ENCODE results near the gene ERG. TPM values are rescaled to one million over a fixed set of nuclear protein-coding genes. Genes with fewer than 3 reads are reported as not detected.
A peak's percentile ranks its signal among the peaks of the same experiment; 100 is the strongest.

The ERG gene
- total RNA-seq, 4 donors from 2014 or later = 10.7 to 63.7 (median 41.0) TPM

DNA sequence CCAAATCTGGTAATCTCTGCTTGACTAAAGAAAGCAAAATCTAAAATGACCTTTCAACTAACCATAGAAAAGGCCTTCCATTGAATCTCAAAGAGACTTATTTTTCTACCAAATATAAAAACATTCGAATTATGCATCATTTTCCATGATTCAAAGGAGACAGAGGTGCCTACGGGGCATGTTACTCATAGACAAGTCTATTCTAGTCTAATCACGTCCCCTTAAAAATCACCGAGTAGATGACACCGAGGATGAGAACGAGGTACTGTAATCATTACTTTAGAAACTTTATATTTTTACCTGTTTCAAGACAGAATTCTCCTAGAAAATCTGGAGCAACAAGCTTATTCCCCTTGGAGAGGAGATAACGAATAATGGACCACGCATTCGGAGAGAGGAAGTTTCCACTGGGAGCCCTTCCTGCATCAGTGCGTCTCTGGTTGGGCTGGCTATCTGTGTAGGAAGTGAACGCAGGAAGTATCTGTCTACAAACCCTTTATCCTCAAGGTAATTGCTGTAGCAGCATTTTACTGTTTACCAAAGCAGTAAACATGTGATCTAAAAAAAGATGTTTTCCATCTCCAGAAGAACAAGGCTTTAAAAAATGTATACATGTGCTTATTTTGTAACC lies 9.5 kb downstream of the ERG start:
- TF ChIP-seq, protein P1, sequence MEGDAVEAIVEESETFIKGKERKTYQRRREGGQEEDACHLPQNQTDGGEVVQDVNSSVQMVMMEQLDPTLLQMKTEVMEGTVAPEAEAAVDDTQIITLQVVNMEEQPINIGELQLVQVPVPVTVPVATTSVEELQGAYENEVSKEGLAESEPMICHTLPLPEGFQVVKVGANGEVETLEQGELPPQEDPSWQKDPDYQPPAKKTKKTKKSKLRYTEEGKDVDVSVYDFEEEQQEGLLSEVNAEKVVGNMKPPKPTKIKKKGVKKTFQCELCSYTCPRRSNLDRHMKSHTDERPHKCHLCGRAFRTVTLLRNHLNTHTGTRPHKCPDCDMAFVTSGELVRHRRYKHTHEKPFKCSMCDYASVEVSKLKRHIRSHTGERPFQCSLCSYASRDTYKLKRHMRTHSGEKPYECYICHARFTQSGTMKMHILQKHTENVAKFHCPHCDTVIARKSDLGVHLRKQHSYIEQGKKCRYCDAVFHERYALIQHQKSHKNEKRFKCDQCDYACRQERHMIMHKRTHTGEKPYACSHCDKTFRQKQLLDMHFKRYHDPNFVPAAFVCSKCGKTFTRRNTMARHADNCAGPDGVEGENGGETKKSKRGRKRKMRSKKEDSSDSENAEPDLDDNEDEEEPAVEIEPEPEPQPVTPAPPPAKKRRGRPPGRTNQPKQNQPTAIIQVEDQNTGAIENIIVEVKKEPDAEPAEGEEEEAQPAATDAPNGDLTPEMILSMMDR (IDR thresholded peaks at IDR 0.05) = no peak
- DNase-seq (ENCODE audit: low spot score) (no peak), ATAC-seq (ENCODE audit: low FRiP score) (no peak)

DNA sequence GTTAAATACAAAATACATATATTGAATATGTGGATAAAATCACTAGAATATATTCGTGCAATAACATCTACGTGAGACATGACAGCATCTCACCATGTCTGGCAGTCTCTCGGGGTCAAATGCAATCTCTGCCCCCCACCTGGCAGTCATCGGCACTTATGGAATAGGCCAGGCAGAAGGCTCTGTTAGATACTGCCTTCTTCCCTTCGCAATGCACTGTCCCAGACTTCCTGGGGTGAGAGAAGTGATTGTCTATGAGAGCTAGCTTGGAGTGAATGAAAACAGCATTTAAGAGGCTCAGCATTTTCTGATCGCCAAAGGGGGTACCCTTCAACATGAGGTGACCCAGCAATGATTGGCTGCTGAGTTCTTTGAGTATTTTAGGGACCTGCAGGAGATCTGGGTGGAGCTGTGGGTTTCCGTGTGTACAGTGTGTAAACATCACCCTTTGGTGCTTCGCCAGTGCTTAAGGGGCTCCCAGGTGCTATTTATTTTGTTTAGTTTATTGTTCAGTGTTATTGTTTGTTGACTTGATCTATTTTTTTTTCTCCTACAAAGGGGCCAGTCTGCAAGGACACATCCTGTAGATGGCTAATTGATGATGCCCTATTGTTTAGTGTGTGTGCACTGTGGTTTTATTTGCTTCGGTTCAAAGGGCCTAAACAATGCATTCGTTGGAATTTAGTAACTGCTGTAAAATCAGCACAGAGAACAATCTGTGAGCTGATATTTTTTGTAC lies 10.2 kb downstream of the ERG start:
- ATAC-seq (ENCODE audit: low FRiP score) (no peak), DNase-seq (ENCODE audit: low spot score) (no peak)
- TF ChIP-seq, protein P1 (IDR thresholded peaks at IDR 0.05) = no peak

DNA sequence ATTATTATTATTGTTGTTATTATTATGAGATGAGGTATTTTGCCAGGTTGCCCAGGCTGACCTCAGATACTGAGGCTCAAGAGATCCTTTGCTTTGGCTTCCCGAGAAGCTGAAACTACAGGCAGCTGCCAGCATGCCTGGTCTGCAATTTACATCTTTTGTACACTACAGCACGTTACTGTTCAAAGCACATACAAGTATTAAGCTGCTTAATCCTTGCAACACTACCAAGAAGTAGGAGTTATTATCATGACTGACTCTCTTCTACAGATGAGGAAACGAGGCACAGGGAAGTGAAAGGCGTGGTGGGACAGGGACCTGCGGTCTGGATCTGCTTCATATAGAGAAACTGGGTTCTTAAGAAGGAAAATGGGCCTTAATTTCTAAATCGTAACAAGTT lies 11.6 kb downstream of the ERG start:
- DNase-seq (ENCODE audit: low spot score) (no peak), ATAC-seq (ENCODE audit: low FRiP score) (no peak)
- TF ChIP-seq, protein P1 (IDR thresholded peaks at IDR 0.05) = no peak

DNA sequence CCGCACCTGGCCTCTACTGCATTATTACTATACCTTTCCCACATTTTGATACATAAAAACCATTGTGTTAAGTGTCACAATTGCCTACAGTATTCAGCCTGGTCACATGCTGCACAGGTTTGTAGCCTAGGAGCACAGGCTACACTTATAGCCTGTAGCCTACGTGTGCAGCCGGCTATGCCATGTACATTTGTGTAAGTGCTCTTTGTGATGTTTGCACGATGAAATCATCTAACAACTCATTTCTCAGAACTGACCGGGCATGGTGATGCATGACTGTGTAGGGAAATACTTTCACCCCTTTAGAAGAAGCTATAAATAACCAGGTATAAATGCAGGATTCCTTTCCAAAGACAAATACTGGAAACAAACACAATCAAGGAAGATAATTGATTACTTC lies 12.1 kb downstream of the ERG start:
- ATAC-seq (ENCODE audit: low FRiP score) = peak; percentile 50
- DNase-seq (ENCODE audit: low spot score) = no peak
- TF ChIP-seq, protein P1 (IDR thresholded peaks at IDR 0.05) = no peak

DNA sequence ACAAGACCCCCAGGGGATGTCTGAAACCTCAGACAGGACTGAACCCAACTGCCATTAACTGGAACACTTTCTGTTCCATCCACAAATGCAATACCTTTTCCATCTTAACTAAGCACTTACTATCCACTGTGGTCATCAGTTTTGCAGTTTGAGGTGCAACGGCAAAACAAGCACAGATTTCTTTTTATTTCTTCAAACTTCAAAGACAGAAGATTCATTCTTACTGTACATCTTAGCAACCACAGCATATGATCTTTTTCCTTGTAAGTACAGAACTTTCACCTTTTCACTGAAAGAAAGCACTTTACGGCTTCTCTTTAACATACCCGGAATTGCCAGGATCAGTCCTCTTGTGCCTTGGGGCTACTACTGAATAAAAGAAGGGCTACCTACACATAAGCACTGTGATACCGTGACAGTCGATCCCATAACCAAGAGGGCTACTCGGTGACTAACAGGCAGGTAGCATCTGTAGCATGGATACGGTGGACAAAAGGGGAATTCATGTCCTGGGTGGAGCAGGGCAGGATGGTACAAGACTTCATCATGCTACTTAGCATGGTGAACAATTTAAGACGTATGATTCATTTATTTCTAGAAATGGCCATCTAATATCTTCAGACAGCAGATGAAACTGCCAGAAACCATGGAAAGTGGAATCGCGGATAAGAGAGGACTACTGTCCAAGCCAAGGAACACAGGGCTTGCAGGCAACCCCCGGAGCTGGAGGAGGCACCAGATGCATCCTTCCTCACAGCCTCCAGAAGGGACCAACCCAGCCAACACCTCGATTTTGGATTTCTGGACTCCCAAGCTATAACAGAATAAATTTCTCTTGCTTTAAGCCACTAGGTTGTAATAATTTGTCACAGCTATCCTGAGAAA lies 18.4 kb downstream of the ERG start:
- ATAC-seq (ENCODE audit: low FRiP score) (no peak), DNase-seq (ENCODE audit: low spot score) (no peak)
- TF ChIP-seq, protein P1 (IDR thresholded peaks at IDR 0.05) = no peak

DNA sequence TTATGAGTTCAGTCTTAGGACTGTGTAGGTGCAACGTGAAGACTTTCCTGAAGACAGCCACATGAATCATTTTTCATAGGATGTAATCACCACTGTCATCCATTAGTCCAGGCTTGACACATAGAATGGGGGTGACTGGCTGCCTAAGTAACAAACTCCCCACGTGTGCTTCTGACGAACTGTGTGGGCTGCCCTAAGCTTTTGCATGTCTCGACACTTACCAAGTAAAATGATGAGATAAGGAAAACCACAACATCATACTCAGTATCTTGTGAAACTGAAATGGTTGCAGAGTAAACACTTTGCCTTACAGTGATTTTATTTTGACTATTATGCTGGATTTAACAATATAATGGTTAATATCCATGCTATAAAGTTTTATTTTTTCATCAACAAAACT lies 19.5 kb downstream of the ERG start:
- TF ChIP-seq, protein P1 (IDR thresholded peaks at IDR 0.05) = no peak
- DNase-seq (ENCODE audit: low spot score) (no peak), ATAC-seq (ENCODE audit: low FRiP score) (peak; percentile 75)
